H1 (cell line): ENCODE results near the gene AFF1. TPM values are rescaled to one million over a fixed set of nuclear protein-coding genes. Genes with fewer than 3 reads are reported as not detected.

Experiments
- CTCF ChIA-PET: fragments of 300-600 bp; sonication (Branson Sonifier 250); formaldehyde crosslinking; loops from one replicate; lab custom pipeline; 2021; ENCODE audit not compliant: partially characterized antibody; lab: Charles Lee
- POLR2A ChIA-PET: fragments of 300-600 bp; sonication (Branson Sonifier 250); formaldehyde crosslinking; loops from one replicate; lab custom pipeline; 2021; ENCODE audit warnings: inconsistent platforms; ENCODE audit not compliant: partially characterized antibody; lab: Charles Lee
- DNase-seq, 2 experiments: peaks; one replicate each; pipeline versions ENCODE4 v3.0.0 to v3.0.0-alpha.2; 2010 to 2022; ENCODE audit warnings: low spot score in 2 of 2, low read depth in 1 of 2, mixed read lengths in 1 of 2
- FAIRE-seq: peaks from 2 replicates; lab custom pipeline; 2011; peaks lifted over from hg19 to GRCh38; lab: Jason Lieb, UNC
- H2AFZ ChIP-seq: 2 replicates; pipeline ENCODE4 v1.8.1; 2012; ENCODE audit warnings: low read length, inconsistent platforms
- H2AK5ac ChIP-seq: 2 replicates; pipeline ENCODE4 v1.6.1; 2013; ENCODE audit warnings: low read depth, low read length
- H2BK120ac ChIP-seq: replicated peaks from 2 replicates; pipeline ENCODE3; 2013; ENCODE audit warnings: low read depth, low read length, inconsistent platforms
- H2BK12ac ChIP-seq: 2 replicates; pipeline ENCODE4 v1.6.1; 2013; ENCODE audit warnings: low read depth, low read length
- H2BK15ac ChIP-seq: 2 replicates; pipeline ENCODE4 v1.6.1; 2013; ENCODE audit warnings: low read length
- H2BK20ac ChIP-seq: 2 replicates; pipeline ENCODE4 v1.6.1; 2013; ENCODE audit warnings: low read length
- H2BK5ac ChIP-seq: 2 replicates; pipeline ENCODE4 v1.6.1; 2013; ENCODE audit warnings: low read depth, low read length
- H3K14ac ChIP-seq: 2 replicates; pipeline ENCODE4 v1.6.1; 2013; ENCODE audit warnings: inconsistent platforms; ENCODE audit not compliant: insufficient read length
- H3K18ac ChIP-seq: 2 replicates; pipeline ENCODE4 v1.6.1; 2013; ENCODE audit warnings: low read length; ENCODE audit errors: extremely low read depth
- H3K23ac ChIP-seq: 2 replicates; pipeline ENCODE4 v1.6.1; 2013; ENCODE audit warnings: inconsistent platforms; ENCODE audit not compliant: insufficient read length
- H3K23me2 ChIP-seq: 2 replicates; pipeline ENCODE4 v1.6.1; 2013; ENCODE audit warnings: low read depth, low read length
- H3K27ac ChIP-seq: 2 replicates; pipeline ENCODE4 v1.6.1; 2011; ENCODE audit warnings: low read depth, low read length, inconsistent platforms
- H3K27me3 ChIP-seq, 4 experiments: replicated peaks in 1 of 4; 1 replicate in 1 of 4; 2 replicates in 3 of 4; pipeline versions ENCODE4 v1.6.1 to v1.8.1; 2011 to 2013; ENCODE audit warnings: low read length in 3 of 4, mild to moderate bottlenecking in 3 of 4, inconsistent platforms in 2 of 4, mixed read lengths in 2 of 4, moderate library complexity in 1 of 4; ENCODE audit not compliant: control insufficient read depth in 3 of 4, insufficient read depth in 3 of 4; ENCODE audit errors: extremely low read depth in 1 of 4
- H3K36me3 ChIP-seq, 4 experiments: 2 replicates each; pipeline versions ENCODE4 v1.6.1 to v1.8.1; 2011 to 2013; ENCODE audit warnings: mild to moderate bottlenecking in 4 of 4, low read length in 3 of 4, moderate library complexity in 2 of 4, control low read depth in 1 of 4, inconsistent platforms in 1 of 4; ENCODE audit not compliant: insufficient read depth in 4 of 4, control insufficient read depth in 2 of 4
- H3K4ac ChIP-seq: replicated peaks from 2 replicates; pipeline ENCODE3; 2013; ENCODE audit warnings: low read length, low read depth, mixed read lengths, inconsistent platforms; ENCODE audit not compliant: insufficient read length
- H3K4me1 ChIP-seq, 4 experiments: replicated peaks in 1 of 4; 1 replicate in 1 of 4; 2 replicates in 3 of 4; pipeline versions ENCODE4 v1.6.1 to v1.8.1; 2011 to 2013; ENCODE audit warnings: low read length in 3 of 4, inconsistent platforms in 2 of 4, mixed read lengths in 1 of 4; ENCODE audit not compliant: insufficient read depth in 4 of 4, control insufficient read depth in 3 of 4
- H3K4me2 ChIP-seq, 2 experiments: 2 replicates each; pipeline versions ENCODE4 v1.6.1 to v1.8.1; 2011 to 2013; ENCODE audit warnings: low read depth in 2 of 2, low read length in 2 of 2, control low read depth in 1 of 2, inconsistent platforms in 1 of 2, mild to moderate bottlenecking in 1 of 2; ENCODE audit not compliant: insufficient read depth in 1 of 2
- H3K4me3 ChIP-seq, 4 experiments: fragments of 200-600, 300-600 bp in 1 of 4; sonication (generic), shearing (Covaris generic), sonication (Bioruptor Twin) in 1 of 4; 2 replicates each; pipeline versions ENCODE4 v1.5.1 to v1.8.1; 2011 to 2016; ENCODE audit warnings: low read length in 4 of 4, low read depth in 3 of 4, control low read depth in 2 of 4, inconsistent platforms in 2 of 4, mild to moderate bottlenecking in 2 of 4, mixed read lengths in 1 of 4, moderate library complexity in 1 of 4; ENCODE audit not compliant: insufficient read depth in 2 of 4; ENCODE audit errors: extremely low read depth in 1 of 4
- H3K56ac ChIP-seq: replicated peaks from 2 replicates; pipeline ENCODE3; 2013; ENCODE audit warnings: low read depth, mild to moderate bottlenecking, mixed read lengths, low read length, inconsistent platforms; ENCODE audit not compliant: insufficient read length
- H3K79me1 ChIP-seq: 2 replicates; pipeline ENCODE4 v1.6.1; 2013; ENCODE audit warnings: low read depth, low read length, control low read depth
- H3K79me2 ChIP-seq, 2 experiments: 2 replicates each; pipeline versions ENCODE4 v1.6.1 to v1.8.1; 2012 to 2013; ENCODE audit warnings: low read length in 2 of 2, mild to moderate bottlenecking in 2 of 2, inconsistent platforms in 1 of 2; ENCODE audit not compliant: insufficient read depth in 2 of 2, control insufficient read depth in 1 of 2
- H3K9ac ChIP-seq, 4 experiments: replicated peaks in 1 of 4; 1 replicate in 1 of 4; 2 replicates in 3 of 4; pipeline versions ENCODE4 v1.6.1 to v1.8.1; 2011 to 2013; ENCODE audit warnings: low read depth in 3 of 4, low read length in 3 of 4, control low read depth in 2 of 4, mild to moderate bottlenecking in 2 of 4, moderate library complexity in 2 of 4, inconsistent platforms in 1 of 4; ENCODE audit errors: extremely low read depth in 1 of 4
- H3K9me3 ChIP-seq, 2 experiments: 2 replicates each; pipeline versions ENCODE4 v1.6.1 to v1.8.1; 2012 to 2013; ENCODE audit warnings: mild to moderate bottlenecking in 2 of 2, moderate library complexity in 2 of 2, control low read depth in 1 of 2, inconsistent platforms in 1 of 2, low read depth in 1 of 2, low read length in 1 of 2, mixed read lengths in 1 of 2; ENCODE audit not compliant: insufficient read depth in 2 of 2
- H4K20me1 ChIP-seq, 2 experiments: replicated peaks in 1 of 2; 2 replicates each; pipeline versions ENCODE3 to v1.8.1; 2011 to 2013; ENCODE audit warnings: inconsistent platforms in 2 of 2, low read length in 2 of 2, mild to moderate bottlenecking in 1 of 2; ENCODE audit not compliant: insufficient read depth in 2 of 2, control insufficient read depth in 1 of 2
- H4K5ac ChIP-seq: 2 replicates; pipeline ENCODE4 v1.6.1; 2013; ENCODE audit warnings: low read length, low read depth, mixed read lengths, inconsistent platforms; ENCODE audit not compliant: insufficient read length
- H4K8ac ChIP-seq: 2 replicates; pipeline ENCODE4 v1.8.0; 2013; ENCODE audit warnings: mild to moderate bottlenecking, moderate library complexity, low read length, inconsistent platforms; ENCODE audit not compliant: insufficient read depth; ENCODE audit errors: extremely low read depth
- H4K91ac ChIP-seq: replicated peaks from 2 replicates; pipeline ENCODE3; 2013; ENCODE audit warnings: low read length, mixed read lengths, inconsistent platforms; ENCODE audit not compliant: insufficient read length
- KDM4A ChIP-seq: IDR thresholded peaks from one replicate; pipeline ENCODE4 v1.7.1; 2012; ENCODE audit warnings: low read depth, mild to moderate bottlenecking, moderate library complexity, low read length, inconsistent platforms; ENCODE audit not compliant: severe bottlenecking
- RAD21 ChIP-seq, 2 experiments: IDR thresholded peaks in 1 of 2; conservative IDR thresholded peaks in 1 of 2; 2 replicates each; pipeline ENCODE4 v1.6.1; 2011; ENCODE audit warnings: low read depth in 2 of 2, low read length in 2 of 2, improper control_type of control experiment in 1 of 2, inconsistent platforms in 1 of 2, mild to moderate bottlenecking in 1 of 2, moderate library complexity in 1 of 2
- RXRA ChIP-seq: IDR thresholded peaks from 2 replicates; pipeline ENCODE4 v1.6.1; 2011; ENCODE audit warnings: low read depth, mild to moderate bottlenecking, low read length, moderate library complexity; ENCODE audit not compliant: insufficient read depth
- SIRT6 ChIP-seq: IDR thresholded peaks from one replicate; pipeline ENCODE4 v1.7.1; 2012; ENCODE audit warnings: low read length, inconsistent platforms
- WGBS, 2 experiments: shearing (Covaris generic) in 1 of 2; methylation state at CpG; one replicate each; pipeline versions ENCODE4 v1.1.6 to v1.1.7; 2013 to 2015; ENCODE audit warnings: low lambda C conversion rate in 2 of 2, mixed read lengths in 2 of 2, inconsistent platforms in 1 of 2, low coverage in 1 of 2, missing lambda C conversion rate in 1 of 2; ENCODE audit not compliant: insufficient replicate concordance in 2 of 2, insufficient coverage in 1 of 2, insufficient read length in 1 of 2; ENCODE audit errors: extremely low coverage in 1 of 2, missing lambda C conversion rate in 1 of 2; 5-methylcytosine and 5-hydroxymethylcytosine counted together
- polyA plus RNA-seq, 7 experiments: library from polyadenylated mRNA; depleted of rRNA in 3 of 7; stranded (reverse) in 5 of 7; unstranded in 2 of 7; fragments of >200 nt in 5 of 7; fragments of 200-250 nt in 2 of 7; gene quantifications; 1 replicate in 5 of 7; 2 replicates in 1 of 7; 4 replicates in 1 of 7; pipeline versions ENCODE4 v1.2.1 to v1.2.3, GENCODE V29; 2011 to 2013; ENCODE audit warnings: missing spikeins in 2 of 7, mixed read lengths in 2 of 7
- total RNA-seq: library from RNA; stranded (reverse); fragmentation: NEBNext Ultra II Directional; extraction: Animal tissue kit (Norgen Biotek cat#: 25700); gene quantifications from 2 replicates; pipeline ENCODE4 v1.2.1, GENCODE V29; 2021
- TF ChIP-seq, protein P1 (sequence below): IDR thresholded peaks from 2 replicates; pipeline ENCODE4 v1.6.1; 2012; ENCODE audit warnings: inconsistent platforms
- TF ChIP-seq, protein P2 (sequence below): IDR thresholded peaks from 2 replicates; pipeline ENCODE4 v1.6.1; 2012; ENCODE audit warnings: low read length, inconsistent platforms

The AFF1 gene
- total and polyA plus RNA-seq, 2 of the 8 experiments (the other 6 are each of a cell fraction or from before 2014, with no cell fraction given) = 14.8 to 85.5 TPM

DNA sequence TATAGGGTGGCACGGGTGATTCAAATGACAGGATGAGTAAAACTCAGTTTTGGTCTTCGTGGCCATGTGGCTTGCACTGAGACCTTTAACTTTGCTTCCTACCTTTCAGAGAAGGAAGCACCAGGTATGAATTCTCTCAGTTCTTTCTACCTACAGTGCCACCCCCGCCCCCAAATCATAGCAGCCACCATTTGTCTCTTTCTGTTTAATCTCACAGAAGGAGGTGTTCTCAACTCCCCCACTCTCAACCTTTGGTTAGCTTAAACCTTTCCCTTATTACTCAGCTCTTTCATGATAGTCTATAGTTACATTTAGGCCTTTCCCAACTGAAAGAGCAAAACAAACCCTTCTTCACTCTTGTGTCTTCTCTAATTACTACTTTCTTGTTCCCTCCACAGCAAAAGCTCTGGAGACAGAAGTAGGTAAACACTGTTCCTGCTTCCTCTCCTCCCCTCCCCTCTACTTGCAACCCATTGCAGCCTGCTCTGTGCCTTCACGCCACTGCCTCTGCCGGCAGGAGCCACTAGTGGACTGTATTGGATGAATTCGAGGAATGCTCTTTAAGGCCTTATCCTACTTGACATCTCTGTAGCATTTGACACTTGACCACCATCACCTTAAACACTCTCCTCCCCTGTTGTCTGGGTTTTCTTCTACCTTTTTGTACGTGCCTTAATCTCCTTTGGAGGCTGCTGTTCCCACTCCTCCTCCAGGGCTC, 123.7 kb downstream of the AFF1 start:
- Histone ChIP-seq H3K79me2 (peaks cover 3 to 83% of the 10 kb centered on the region in 2 experiments), H2BK12ac (no peak overlapping the region), H4K91ac (no peak overlapping the region), H2BK5ac (no peak overlapping the region), H3K4me1 (peaks cover 0 to 14% (median 6%) of the 10 kb centered on the region in 4 experiments; a peak in 3 of 7 replicates), H3K9me3 (no peaks in the 10 kb centered on the region; a peak in 1 of 4 replicates), H2BK20ac (no peak overlapping the region), H4K5ac (no peak overlapping the region), H2BK120ac (no peak overlapping the region), H3K14ac (no peak overlapping the region), H3K27me3 (no peaks in the 10 kb centered on the region), H4K8ac (no peak overlapping the region), H3K56ac (no peak overlapping the region), H3K18ac (peak overlapping the region; percentile 28; the same call in 1 of the 2 replicates), H3K4me2 (peak overlapping the region in 1 of 2 experiments; percentile 31; a peak in 2 of 4 replicates), H3K4ac (no peak overlapping the region), H3K27ac (no peak overlapping the region), H3K23ac (no peak overlapping the region), H2BK15ac (no peak overlapping the region), H3K9ac (peak overlapping the region in 1 of 4 experiments; percentile 42; a peak in 1 of 7 replicates), H3K79me1 (peaks cover 8% of the 10 kb centered on the region), H2AFZ (no peak overlapping the region), H4K20me1 (peaks cover 2 to 6% of the 10 kb centered on the region in 2 experiments), H2AK5ac (no peak overlapping the region), H3K36me3 (peaks cover 0 to 8% (median 0%) of the 10 kb centered on the region in 4 experiments; a peak in 2 of 8 replicates), H3K23me2 (no peaks in the 10 kb centered on the region), H3K4me3 (no peak overlapping the region)
- no peak for FAIRE-seq
- DNase-seq = no peak
- ChIA-PET CTCF (interaction anchor here (0.6 to 2.2 kb wide), 6 partner anchors 35 to 1447 kb away, joined by 3 to 7 read pairs (median 4); no protein-coding TSS in a partner anchor), POLR2A (interaction anchor here (1.2 kb wide), 1 partner anchor 15 kb away, joined by 3 read pairs; no protein-coding TSS in a partner anchor)
- WGBS, 2 experiments = 81% methylated on average over 7 of the region's 7 CpGs; no CpG with 5 or more reads in 1 of the 2 experiments
- TF ChIP-seq RXRA (no peak), KDM4A (no peak), RAD21 (IDR thresholded peaks at IDR 0.05 in 1 of 2, conservative IDR thresholded peaks at IDR 0.05 in 1 of 2; ENCODE audit: low read depth in 2 of 2, low read length in 2 of 2) (peak; percentile 35 to 47; a peak in 3 of 4 replicates), SIRT6 (no peak)
- TF ChIP-seq, protein P1, sequence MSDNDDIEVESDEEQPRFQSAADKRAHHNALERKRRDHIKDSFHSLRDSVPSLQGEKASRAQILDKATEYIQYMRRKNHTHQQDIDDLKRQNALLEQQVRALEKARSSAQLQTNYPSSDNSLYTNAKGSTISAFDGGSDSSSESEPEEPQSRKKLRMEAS = no peak
- TF ChIP-seq, protein P2, sequence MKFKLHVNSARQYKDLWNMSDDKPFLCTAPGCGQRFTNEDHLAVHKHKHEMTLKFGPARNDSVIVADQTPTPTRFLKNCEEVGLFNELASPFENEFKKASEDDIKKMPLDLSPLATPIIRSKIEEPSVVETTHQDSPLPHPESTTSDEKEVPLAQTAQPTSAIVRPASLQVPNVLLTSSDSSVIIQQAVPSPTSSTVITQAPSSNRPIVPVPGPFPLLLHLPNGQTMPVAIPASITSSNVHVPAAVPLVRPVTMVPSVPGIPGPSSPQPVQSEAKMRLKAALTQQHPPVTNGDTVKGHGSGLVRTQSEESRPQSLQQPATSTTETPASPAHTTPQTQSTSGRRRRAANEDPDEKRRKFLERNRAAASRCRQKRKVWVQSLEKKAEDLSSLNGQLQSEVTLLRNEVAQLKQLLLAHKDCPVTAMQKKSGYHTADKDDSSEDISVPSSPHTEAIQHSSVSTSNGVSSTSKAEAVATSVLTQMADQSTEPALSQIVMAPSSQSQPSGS = no peak
